ENCODE measurements around the gene GPR68.

GRCh38 chr14:91214306-91214705, 30.2 kb downstream of the GPR68 start:
- no peak for TF ChIP-seq POLR2AphosphoS5 (IDR thresholded peaks at IDR 0.05)
- TF ChIP-seq CTCF (IDR thresholded peaks at IDR 0.05 in 8 of 11, conservative IDR thresholded peaks at IDR 0.05 in 3 of 11), result no peak
- no peak for TF ChIP-seq POLR2A (IDR thresholded peaks at IDR 0.05)
